WI38 (cell line): ENCODE results near the gene GLIS2.

Source experiments
- H3K4me3 ChIP-seq: 2 replicates; pipeline ENCODE4 v1.5.1; 2011; ENCODE audit warnings: low read depth, mild to moderate bottlenecking, control low read depth, low read length
- TF ChIP-seq, protein P1 (sequence below): IDR thresholded peaks from 2 replicates; pipeline ENCODE4 v1.5.1; 2012; ENCODE audit warnings: low read depth, mild to moderate bottlenecking, control low read depth, low read length

Gene GLIS2

GRCh38 chr16:4288148-4288921 lies 27.5 kb upstream of the GLIS2 start:
- no peak overlapping the region for H3K4me3 ChIP-seq
- TF ChIP-seq, protein P1, sequence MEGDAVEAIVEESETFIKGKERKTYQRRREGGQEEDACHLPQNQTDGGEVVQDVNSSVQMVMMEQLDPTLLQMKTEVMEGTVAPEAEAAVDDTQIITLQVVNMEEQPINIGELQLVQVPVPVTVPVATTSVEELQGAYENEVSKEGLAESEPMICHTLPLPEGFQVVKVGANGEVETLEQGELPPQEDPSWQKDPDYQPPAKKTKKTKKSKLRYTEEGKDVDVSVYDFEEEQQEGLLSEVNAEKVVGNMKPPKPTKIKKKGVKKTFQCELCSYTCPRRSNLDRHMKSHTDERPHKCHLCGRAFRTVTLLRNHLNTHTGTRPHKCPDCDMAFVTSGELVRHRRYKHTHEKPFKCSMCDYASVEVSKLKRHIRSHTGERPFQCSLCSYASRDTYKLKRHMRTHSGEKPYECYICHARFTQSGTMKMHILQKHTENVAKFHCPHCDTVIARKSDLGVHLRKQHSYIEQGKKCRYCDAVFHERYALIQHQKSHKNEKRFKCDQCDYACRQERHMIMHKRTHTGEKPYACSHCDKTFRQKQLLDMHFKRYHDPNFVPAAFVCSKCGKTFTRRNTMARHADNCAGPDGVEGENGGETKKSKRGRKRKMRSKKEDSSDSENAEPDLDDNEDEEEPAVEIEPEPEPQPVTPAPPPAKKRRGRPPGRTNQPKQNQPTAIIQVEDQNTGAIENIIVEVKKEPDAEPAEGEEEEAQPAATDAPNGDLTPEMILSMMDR = peak; percentile 85

DNA sequence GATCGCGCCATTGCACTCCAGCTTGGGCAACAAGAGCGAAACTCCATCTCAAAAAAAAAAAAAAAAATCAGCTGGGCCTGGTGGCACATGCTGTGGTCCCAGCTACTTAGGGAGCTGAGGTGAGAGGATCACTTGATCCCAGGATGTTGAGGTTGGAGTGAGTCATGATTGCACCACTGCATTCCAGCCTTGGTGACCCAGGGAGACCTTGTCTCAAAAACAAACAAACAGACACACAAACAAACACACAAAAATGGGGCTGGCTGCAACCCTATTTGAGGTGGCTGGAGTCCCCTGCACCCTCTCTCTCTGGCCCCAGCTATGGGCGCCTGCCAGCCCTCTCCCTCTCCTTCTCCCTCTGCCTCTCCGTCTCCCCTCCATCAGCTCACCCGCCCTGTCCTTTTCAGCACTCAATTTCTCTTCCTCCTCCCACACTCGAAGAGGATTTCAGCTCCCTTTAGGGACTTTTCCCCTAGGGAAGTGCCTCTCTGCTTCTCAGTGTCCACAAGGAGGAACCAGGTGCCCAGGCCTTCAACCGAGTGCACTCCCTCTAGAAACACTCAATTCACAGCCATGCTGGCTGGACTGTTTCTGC lies 25.5 kb upstream of the GLIS2 start:
- no peak overlapping the region for H3K4me3 ChIP-seq
- TF ChIP-seq, protein P1 = 0 out of 2 replicates have a peak, but pooled peaks have one; percentile 24

- TF ChIP-seq, protein P1 = no peak
- H3K4me3 ChIP-seq = no peak overlapping the region
Measured at GRCh38 chr16:4291699-4292098, 24.2 kb upstream of the GLIS2 start.

GRCh38 chr16:4293181-4293716 lies 22.6 kb upstream of the GLIS2 start:
- no peak overlapping the region for H3K4me3 ChIP-seq
- TF ChIP-seq, protein P1 = no peak

DNA sequence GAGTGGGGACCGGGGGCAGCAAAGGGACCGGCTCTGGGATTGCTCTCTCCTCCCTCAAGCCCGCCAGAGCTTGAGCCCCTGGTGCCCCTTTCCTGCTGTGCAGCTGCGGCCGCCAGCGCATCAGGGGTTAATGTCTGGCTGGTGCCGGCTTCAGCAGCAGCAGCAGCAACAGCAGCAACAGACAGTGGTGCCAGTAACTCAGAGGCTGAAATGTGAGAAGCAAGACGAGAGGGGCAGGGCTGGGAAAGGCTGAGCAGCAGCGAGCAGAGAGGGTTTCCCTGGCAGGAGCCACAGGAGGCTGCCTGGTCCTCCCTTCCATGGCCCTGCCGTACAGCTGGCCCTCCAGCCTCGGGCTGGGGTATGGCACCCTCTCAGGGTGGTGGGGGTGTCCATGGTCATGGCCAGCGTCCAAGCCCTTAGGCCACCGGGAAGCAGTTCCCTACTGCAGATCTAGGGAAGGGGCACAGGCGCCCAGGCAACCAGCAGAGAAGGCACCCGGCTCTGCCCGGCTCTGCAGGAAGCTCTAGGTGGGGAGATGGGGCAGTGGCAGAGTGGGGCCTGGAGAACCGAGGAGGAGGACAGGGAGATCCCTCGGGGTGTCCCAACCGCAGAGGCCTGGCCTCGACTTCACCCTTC lies 21.9 kb upstream of the GLIS2 start:
- H3K4me3 ChIP-seq = peak overlapping the region; percentile 24
- TF ChIP-seq, protein P1 = no peak

DNA sequence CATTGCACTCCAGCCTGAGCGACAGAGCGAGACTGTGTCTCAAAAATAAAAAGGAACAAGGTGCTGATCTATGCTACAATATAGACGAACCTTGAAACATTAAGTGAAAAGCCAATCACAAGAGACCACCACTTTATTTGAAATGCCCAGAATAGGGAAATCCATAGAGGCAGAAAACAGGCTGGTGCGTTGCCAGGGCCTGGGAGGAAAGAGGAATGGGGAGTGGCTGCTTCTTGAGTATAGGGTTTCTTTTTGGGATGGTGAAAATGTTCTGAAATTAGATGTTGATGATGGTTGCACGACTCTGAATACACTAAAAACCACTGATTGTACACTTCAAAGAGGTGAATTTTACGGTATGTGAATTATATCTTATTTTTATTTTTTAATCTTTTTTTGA lies 20.3 kb upstream of the GLIS2 start:
- TF ChIP-seq, protein P1 = no peak
- no peak overlapping the region for H3K4me3 ChIP-seq
